ENCODE results near the gene OOSP4B. TPM values are rescaled to one million over a fixed set of nuclear protein-coding genes. Genes with fewer than 3 reads are reported as not detected.
"Not testable (repeated sequence)": the region's sequence is repeated elsewhere in the genome, so short reads cannot be mapped to it uniquely, and the experiment has no call there.

OOSP4B gene
- not detected in 2 replicates for total RNA-seq (2014; rRNA removed; shearing (Covaris generic))

DNA sequence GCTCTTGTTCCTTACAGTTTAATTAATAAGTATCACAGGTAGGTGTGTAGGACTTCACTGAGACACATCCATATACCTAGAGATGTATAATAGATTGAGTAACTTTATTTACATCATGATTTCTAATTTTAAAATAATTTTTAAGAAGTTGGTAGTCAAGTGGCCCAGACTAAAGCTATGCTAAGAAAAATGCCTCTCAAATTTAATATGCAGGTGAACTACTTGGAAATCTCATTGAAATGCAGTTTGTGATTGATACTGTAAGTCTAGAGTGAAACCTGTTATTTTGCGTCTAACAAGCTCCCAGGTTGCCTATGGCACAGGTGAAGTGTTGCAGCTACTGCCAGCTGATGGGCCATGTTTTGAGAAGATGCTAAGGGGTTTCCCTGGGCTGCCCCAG lies at the start of gene OOSP4B:
Gene OOSP4B, plus strand, starts transcription at position 301 of the 400 bp plus-strand sequence.
- peaks cover 15% of the 10 kb centered on the region for H3K27me3 ChIP-seq (replicated peaks)
- H3K9me3 ChIP-seq (replicated peaks) = no peaks in the 10 kb centered on the region
- H3K4me3 ChIP-seq = no peak within 1 kb of the TSS
- H3K27ac ChIP-seq = no peak within 1 kb of the TSS
- no peaks in the 10 kb centered on the region for H3K36me3 ChIP-seq
- no peaks in the 10 kb centered on the region for H3K4me1 ChIP-seq (replicated peaks)
- no peak for DNase-seq (ENCODE audit: low read depth in 1 of 2, low spot score in 2 of 2)

DNA sequence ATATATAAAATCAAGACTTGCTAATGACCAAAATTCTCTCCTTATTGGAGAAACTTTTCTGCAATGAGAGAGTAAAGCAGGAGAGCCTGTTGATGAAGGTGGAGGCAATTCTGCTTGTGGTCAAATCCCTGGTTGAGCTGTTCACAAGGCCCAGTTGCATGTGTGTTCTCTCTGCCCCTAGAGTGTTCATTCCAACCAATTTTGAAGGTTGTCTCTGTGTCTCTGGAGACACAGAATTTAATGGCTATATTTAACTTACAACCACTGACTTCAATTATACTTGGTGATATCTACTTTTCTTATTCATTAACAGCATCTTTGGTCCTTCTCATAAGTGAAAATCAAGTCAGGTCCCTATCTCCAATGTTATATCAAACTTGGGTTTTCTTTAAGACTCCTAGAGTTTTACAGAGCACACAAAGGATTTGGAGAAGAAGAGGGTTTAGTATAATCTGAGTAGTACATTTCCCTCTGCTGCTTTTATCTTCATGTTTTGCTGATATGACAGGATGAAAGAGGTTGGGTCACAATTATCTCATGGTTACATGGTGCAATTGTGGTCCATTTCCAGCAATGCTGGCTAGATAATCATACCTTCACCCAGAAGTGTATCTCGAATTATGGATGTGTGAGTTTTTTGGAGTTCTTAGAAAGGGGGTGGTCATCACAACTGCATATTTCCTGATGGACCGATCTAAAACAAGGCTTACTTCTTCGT lies 49.1 kb upstream of the OOSP4B start:
- Histone ChIP-seq H3K27ac (no peak overlapping the region), H3K4me3 (no peak overlapping the region), H3K27me3 (replicated peaks) (no peaks in the 10 kb centered on the region), H3K36me3 (no peaks in the 10 kb centered on the region), H3K4me1 (replicated peaks) (no peaks in the 10 kb centered on the region), H3K9me3 (replicated peaks) (no peaks in the 10 kb centered on the region)
- DNase-seq (ENCODE audit: low read depth in 1 of 2, low spot score in 2 of 2) = no peak

DNA sequence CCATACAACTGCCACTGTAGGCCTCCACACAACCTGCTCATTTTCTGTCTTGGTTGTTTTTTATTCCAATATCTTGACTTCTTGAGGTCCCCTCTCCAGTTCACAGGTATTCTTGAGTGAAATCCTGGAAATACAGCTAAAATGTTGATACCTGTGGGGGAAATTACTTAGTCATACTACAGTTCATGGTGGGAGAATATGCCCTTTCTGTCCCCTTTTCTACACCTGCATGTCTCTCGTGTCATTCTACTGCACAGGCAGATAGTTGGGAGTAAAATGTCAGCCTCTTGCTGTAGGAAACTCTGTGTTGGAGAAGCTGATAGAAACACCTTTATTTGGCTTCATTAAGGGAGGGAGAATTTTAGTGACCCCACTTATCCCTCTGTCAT lies 48.6 kb upstream of the OOSP4B start:
- Histone ChIP-seq H3K27ac (no peak overlapping the region), H3K27me3 (replicated peaks) (no peaks in the 10 kb centered on the region), H3K9me3 (replicated peaks) (no peaks in the 10 kb centered on the region), H3K4me3 (no peak overlapping the region), H3K4me1 (replicated peaks) (no peaks in the 10 kb centered on the region), H3K36me3 (no peaks in the 10 kb centered on the region)
- DNase-seq (ENCODE audit: low read depth in 1 of 2, low spot score in 2 of 2) = no peak

DNA sequence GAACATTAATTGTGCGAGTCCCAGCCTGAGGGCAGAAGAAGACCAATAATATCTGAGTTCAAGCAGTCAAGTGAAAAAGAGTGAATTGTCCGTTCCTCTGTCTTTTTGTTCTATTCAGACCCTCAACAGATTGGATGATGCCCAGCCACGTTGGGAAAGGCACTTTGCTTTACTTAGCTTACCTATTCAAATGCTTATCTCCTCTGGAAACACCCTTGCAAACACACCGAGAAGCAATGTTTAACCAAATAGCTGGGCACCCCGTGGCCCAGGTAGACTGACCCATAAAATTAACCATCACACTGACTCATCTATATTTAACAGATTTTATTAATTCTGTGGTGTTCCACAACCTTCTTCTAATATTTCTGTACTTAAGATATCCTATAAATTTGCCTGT lies 43.9 kb upstream of the OOSP4B start:
- Histone ChIP-seq H3K27ac (no peak overlapping the region), H3K36me3 (no peaks in the 10 kb centered on the region), H3K9me3 (replicated peaks) (no peaks in the 10 kb centered on the region), H3K4me1 (replicated peaks) (no peaks in the 10 kb centered on the region), H3K4me3 (no peak overlapping the region), H3K27me3 (replicated peaks) (peaks cover under 1% of the 10 kb centered on the region)
- no peak for DNase-seq (ENCODE audit: low read depth in 1 of 2, low spot score in 2 of 2)

DNA sequence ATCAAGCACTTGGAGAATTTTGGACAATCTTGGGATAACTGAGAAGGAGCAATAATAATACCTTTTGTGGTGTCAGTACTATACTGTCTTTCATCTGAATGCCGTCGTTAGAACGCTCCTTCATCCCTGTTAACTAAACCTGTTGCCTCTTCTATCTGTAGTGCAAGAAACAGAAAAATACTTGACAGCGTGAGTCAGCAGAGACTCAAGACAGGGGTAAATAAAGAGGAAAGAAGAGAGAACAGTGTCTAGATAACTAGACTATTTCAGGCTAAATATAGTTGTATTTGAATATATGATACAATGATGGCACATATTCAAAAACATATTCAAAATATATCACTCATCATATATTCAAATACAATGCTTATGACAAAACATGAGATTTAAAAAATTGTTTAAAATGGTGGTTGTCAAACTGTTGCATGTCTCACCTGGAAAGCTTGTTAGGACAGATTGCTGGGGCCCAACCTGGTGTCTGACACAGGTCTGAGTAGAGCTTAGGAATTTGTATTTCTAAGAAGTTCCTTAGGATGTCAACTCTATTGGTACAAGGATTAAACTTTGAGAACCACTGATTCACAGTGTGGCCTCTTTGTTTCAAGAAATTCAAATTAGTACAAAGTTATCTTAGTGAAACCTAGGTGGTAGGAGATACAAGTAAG lies 35.7 kb upstream of the OOSP4B start:
- DNase-seq (ENCODE audit: low read depth in 1 of 2, low spot score in 2 of 2) = no peak
- H3K9me3 ChIP-seq (replicated peaks) = no peaks in the 10 kb centered on the region
- H3K4me1 ChIP-seq (replicated peaks) = no peaks in the 10 kb centered on the region

DNA sequence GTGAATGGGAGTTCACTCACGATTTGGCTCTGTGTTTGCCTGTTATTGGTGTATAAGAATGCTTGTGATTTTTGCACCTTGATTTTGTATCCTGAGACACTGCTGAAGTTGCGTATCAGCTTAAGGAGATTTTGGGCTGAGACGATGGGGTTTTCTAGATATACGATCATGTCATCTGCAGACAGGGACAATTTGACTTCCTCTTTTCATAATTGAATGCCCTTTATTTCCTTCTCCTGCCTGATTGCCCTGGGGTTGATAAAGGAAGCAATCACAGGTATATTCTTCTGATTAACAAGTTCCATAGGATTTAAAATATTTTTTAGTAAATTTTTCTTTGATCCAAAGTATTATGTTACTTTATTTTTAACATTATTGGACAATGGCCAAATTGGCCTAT lies 34.9 kb upstream of the OOSP4B start:
- H3K9me3 ChIP-seq (replicated peaks); DNase-seq (ENCODE audit: low read depth in 1 of 2, low spot score in 2 of 2); H3K27me3 ChIP-seq (replicated peaks); H3K4me3 ChIP-seq; H3K27ac ChIP-seq; H3K4me1 ChIP-seq (replicated peaks); H3K36me3 ChIP-seq: not testable (repeated sequence)

More for the DNA sequence above, 35.7 kb upstream of the OOSP4B start:
- peaks cover 4% of the 10 kb centered on the region; the same call in 1 of the 2 replicates for H3K27me3 ChIP-seq (replicated peaks)
- no peak overlapping the region for H3K4me3 ChIP-seq
- H3K27ac ChIP-seq = no peak overlapping the region
- no peaks in the 10 kb centered on the region for H3K36me3 ChIP-seq

DNA sequence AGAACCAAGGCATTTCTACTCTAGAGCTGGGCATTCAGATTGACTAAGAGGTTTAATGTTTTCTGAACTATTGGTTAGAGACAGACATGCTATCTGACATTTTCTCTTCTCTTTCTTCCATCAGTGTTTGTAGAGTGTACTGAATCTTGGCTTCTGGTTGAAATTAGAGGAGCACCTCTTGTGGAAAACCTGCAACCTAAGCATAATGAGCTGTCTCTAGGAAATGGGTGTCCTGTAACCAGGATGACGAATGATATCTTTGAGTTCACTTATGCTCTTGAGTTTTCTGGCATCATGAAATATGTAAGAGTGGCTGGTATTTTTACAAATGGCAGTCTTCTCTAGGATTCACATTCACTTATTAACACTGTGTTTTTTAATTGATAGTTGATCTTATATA lies 33.8 kb upstream of the OOSP4B start:
- DNase-seq (ENCODE audit: low read depth in 1 of 2, low spot score in 2 of 2) = no peak
- Histone ChIP-seq H3K36me3 (no peaks in the 10 kb centered on the region), H3K9me3 (replicated peaks) (no peaks in the 10 kb centered on the region), H3K4me3 (no peak overlapping the region), H3K27me3 (replicated peaks) (0 out of 2 replicates have a peak, but pooled peaks cover 2% of the 10 kb centered on the region), H3K27ac (no peak overlapping the region), H3K4me1 (replicated peaks) (no peaks in the 10 kb centered on the region)

DNA sequence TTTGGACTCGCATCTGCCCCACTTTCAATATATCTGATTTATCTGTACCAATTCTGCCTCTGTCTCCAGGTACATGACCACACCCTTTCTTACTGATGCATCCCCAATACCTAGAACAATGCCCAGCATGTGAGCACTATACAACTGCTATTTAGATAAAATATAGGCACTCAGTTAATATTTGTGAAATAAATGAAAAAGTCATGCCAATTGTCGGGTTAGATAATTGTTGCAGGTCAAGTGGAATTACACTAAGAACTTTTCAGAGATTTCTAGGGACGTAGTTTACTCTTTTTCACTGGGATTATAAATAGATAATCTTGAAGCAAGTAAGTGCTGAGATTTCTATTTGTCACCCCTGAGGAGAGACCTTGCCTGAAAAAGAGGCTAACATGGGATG lies 32.6 kb upstream of the OOSP4B start:
- no peak for DNase-seq (ENCODE audit: low read depth in 1 of 2, low spot score in 2 of 2)
- Histone ChIP-seq H3K4me3 (no peak overlapping the region), H3K4me1 (replicated peaks) (no peaks in the 10 kb centered on the region), H3K27me3 (replicated peaks) (no peaks in the 10 kb centered on the region), H3K27ac (no peak overlapping the region), H3K36me3 (no peaks in the 10 kb centered on the region), H3K9me3 (replicated peaks) (no peaks in the 10 kb centered on the region)

DNA sequence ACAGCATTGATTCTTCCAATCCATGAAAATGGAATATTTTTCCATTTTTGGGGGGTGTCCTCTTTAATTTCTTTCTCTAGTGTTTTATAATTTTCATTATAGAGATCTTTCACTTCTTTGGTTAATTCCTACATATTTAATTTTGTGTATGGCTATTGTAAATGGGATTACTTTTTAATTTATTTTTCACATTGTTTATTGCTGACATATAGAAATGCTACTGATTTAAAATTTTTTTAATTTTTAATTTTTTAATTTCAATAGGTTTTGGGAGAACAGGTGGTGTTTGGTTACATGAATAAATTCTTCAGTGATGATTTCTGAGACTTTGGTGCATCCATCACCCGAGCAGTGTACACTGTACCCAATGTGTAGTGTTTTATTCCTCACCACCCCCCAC lies 26.6 kb upstream of the OOSP4B start:
- Histone ChIP-seq H3K4me1 (replicated peaks) (no peaks in the 10 kb centered on the region), H3K9me3 (replicated peaks) (no peaks in the 10 kb centered on the region), H3K27me3 (replicated peaks) (no peaks in the 10 kb centered on the region), H3K4me3 (no peak overlapping the region), H3K27ac (no peak overlapping the region), H3K36me3 (no peaks in the 10 kb centered on the region)
- DNase-seq (ENCODE audit: low read depth in 1 of 2, low spot score in 2 of 2) = no peak

DNA sequence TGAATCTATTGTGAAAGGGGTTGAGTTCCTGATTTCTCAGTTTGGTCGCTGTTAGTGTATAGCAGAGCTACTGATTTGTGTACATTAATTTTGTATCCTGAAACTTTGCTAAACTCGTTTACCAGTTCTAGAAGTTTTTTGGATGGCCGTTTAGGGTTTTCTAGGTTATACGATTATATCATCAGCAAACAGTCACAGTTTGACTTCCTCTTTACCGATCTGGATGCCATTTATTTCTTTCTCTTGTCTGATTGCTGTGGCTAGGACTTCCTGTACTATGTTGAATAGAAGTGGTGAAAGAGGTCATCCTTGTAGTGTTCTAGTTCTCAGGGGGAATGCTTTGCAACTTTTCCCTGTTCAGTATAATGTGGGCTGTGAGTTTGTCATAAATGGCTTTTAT lies 24.6 kb upstream of the OOSP4B start:
- Histone ChIP-seq H3K4me3 (no peak overlapping the region), H3K36me3 (no peaks in the 10 kb centered on the region), H3K27ac (no peak overlapping the region), H3K27me3 (replicated peaks) (no peaks in the 10 kb centered on the region), H3K4me1 (replicated peaks) (no peaks in the 10 kb centered on the region), H3K9me3 (replicated peaks) (no peaks in the 10 kb centered on the region)
- no peak for DNase-seq (ENCODE audit: low read depth in 1 of 2, low spot score in 2 of 2)

DNA sequence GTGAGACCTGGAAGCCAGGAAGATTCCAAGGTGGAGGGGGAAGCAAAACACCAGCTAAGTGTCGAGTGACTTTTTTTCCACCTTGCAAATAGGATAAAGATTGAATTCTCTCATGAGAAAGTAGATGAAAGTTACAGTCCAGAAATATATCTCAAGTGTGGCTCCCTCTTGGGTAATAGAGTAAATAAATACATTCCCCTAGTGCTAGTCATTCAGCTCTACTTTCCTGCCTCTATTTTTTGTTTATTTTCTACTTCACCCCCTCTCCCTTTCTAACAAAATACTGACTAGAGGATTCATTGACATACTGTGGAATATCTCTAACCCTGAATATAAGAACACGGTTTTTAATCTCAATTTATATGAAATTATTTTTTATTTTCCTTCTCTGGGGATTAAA lies 19.2 kb upstream of the OOSP4B start:
- Histone ChIP-seq H3K4me1 (replicated peaks) (0 out of 2 replicates have a peak, but pooled peaks cover 3% of the 10 kb centered on the region), H3K4me3 (no peak overlapping the region), H3K36me3 (no peaks in the 10 kb centered on the region), H3K9me3 (replicated peaks) (no peaks in the 10 kb centered on the region), H3K27ac (no peak overlapping the region), H3K27me3 (replicated peaks) (no peaks in the 10 kb centered on the region)
- DNase-seq (ENCODE audit: low read depth in 1 of 2, low spot score in 2 of 2) = no peak

DNA sequence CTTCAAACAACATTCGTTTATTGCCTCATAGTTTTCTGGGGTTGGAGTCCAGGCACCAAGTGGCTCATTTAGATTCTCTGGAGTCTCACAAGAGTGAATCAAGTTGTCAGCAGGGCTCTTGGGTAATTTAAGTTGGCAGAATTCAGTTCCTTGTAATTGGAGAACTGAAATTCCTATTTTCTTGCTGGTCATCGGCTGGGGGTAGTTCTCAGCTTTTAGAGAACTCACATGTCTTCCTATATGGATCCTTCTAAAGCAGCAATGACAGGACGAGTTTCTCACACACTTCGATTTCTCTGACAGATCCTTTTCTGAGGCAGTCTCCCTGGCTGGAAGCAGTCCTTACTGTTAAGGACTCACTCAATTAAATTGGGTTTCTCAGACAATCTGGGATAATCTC lies 17.3 kb upstream of the OOSP4B start:
- Histone ChIP-seq H3K4me1 (replicated peaks) (0 out of 2 replicates have a peak, but pooled peaks cover 3% of the 10 kb centered on the region), H3K4me3 (no peak overlapping the region)

DNA sequence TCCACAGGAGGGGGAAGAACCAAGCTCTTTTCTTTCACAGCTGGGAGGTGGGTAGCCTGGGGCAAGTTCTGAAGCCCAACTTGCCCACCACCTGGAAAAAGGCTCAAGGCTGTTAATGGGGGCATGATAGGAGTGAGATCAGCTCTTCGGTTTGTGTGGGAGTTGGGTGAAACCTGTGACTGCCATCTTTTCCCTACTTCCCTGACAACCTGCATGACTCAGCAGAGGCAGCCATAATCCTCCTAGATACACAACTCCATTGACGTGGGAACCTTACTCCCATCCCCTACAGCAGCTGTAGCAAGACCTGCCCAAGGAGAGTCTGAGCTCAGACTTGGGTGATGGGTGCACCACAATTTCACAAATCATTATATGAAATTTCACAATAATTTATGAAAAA lies 13.3 kb upstream of the OOSP4B start:
- no peaks in the 10 kb centered on the region for H3K4me1 ChIP-seq (replicated peaks)
- H3K4me3 ChIP-seq = no peak overlapping the region
- no peaks in the 10 kb centered on the region for H3K36me3 ChIP-seq
- no peaks in the 10 kb centered on the region for H3K9me3 ChIP-seq (replicated peaks)
- no peaks in the 10 kb centered on the region; the same call in 1 of the 2 replicates for H3K27me3 ChIP-seq (replicated peaks)
- DNase-seq (ENCODE audit: low read depth in 1 of 2, low spot score in 2 of 2) = no peak
- H3K27ac ChIP-seq = no peak overlapping the region

More for the DNA sequence above, 17.3 kb upstream of the OOSP4B start:
- Histone ChIP-seq H3K27ac (no peak overlapping the region), H3K36me3 (no peaks in the 10 kb centered on the region), H3K27me3 (replicated peaks) (no peaks in the 10 kb centered on the region; the same call in 1 of the 2 replicates), H3K9me3 (replicated peaks) (no peaks in the 10 kb centered on the region)
- no peak for DNase-seq (ENCODE audit: low read depth in 1 of 2, low spot score in 2 of 2)

DNA sequence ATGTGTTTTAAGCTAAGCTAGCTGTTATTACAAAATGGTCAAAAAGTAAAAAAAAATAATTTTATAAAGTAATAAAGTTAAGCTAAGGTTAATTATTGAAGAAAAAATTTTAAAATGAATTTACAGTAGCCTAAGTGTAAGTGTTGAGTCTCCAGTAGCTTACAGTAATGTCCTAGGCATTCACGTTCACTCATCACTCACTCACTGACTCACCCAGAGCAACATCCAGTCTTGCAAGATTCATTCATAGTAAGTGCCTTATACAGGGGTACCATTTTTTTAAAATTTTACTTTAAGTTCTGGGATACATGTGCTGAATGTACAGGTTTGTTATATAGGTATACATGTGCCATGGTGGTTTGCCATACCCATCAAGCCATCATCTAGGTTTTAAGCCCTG lies 11.6 kb upstream of the OOSP4B start:
- no peaks in the 10 kb centered on the region for H3K4me1 ChIP-seq (replicated peaks)
- no peak for DNase-seq (ENCODE audit: low read depth in 1 of 2, low spot score in 2 of 2)
- no peak overlapping the region for H3K4me3 ChIP-seq
- H3K27me3 ChIP-seq (replicated peaks) = no peaks in the 10 kb centered on the region; the same call in 1 of the 2 replicates
- no peaks in the 10 kb centered on the region for H3K9me3 ChIP-seq (replicated peaks)
- H3K27ac ChIP-seq = no peak overlapping the region
- H3K36me3 ChIP-seq = no peaks in the 10 kb centered on the region

All from SJSA1 (cell line).